HT-29 (cell line): Measurements from ENCODE around the gene EIF1AX. TPM values are rescaled to one million over a fixed set of nuclear protein-coding genes. Genes with fewer than 3 reads are reported as not detected.
"Not testable (repeated sequence)": the region's sequence is repeated elsewhere in the genome, so short reads cannot be mapped to it uniquely, and the experiment has no call there.

ENCODE experiments used
- DNase-seq: peaks from one replicate; pipeline ENCODE4 v3.0.0-alpha.2; 2015; ENCODE audit warnings: low spot score
- total RNA-seq: library from RNA; depleted of rRNA; stranded (reverse); fragments of >200 nt; shearing (Covaris generic); gene quantifications from 2 replicates; pipeline ENCODE4 v1.2.3, GENCODE V29; 2014; rRNA removed

EIF1AX gene, protein sequence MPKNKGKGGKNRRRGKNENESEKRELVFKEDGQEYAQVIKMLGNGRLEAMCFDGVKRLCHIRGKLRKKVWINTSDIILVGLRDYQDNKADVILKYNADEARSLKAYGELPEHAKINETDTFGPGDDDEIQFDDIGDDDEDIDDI
- total RNA-seq: 45.2 and 45.8 TPM in 2 replicates

DNA sequence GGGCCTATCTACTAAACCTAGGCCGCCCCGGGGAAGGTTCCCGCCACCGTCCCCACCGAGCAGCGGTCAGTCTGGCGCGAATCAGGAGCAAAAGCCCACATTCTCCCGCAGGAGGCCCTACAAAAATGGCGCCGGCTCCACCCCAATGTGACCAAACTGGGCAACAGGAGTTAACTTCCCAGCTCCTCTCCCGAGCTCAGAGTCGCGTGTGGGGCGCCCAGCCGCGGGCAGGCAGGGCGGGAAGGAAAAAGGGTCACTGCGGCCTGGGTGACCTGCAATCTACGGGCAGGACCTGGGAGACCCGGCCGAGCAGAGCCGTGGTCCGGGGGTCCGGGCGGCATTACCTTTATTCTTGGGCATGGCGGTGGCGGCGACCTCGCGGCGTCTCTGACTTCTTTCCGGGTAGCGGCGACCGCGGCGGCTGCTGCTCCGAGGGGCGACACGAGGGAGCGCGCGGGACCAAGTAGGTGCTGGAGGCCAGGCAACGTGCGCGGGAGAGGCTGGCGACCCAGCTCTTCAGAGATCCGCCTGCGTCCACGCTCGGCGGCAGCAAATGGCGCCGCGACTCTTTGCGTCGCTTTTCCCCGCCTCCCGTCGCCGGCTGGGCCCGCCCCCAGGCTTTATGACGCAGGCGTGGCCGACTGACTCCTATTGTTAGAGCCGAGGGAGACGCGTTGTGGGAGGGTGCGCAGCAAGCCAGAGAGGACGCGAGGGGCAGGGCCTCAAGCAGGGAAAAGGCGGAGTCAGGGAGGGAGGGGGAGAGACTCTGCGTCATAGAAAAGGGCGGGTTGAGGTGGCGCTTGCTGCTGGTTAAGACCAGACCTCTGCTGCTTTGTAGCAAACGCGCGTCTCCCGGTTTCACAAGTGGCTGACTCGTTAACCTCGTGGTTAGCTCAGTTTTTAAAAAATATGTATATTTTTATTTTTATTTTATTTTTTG is at the start of gene EIF1AX:
Gene EIF1AX (minus strand): TSS at position 558 of the 940 bp plus-strand sequence. CDS start 198 bp downstream, at position 360.
- peak; percentile 99 for DNase-seq

DNA sequence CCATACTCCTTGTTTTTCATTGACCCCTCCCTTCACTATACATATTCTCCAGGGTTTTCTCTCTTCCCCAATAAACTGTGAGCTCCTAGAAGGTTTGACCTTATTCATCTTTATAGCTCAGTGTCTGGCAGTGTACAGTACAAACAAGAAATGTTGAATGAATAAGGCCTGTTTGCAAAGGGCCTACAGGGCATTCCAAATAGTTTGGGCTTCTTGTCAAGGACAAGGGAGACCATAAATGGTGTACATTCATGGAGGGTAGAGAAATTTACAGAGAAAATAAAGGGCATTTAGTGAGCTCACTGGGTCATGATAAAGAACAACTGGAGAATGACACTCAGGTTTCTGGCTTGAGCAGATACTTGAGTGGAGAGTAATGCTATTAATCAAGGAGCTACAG is 47.5 kb upstream of the EIF1AX start:
- DNase-seq: no peak

DNA sequence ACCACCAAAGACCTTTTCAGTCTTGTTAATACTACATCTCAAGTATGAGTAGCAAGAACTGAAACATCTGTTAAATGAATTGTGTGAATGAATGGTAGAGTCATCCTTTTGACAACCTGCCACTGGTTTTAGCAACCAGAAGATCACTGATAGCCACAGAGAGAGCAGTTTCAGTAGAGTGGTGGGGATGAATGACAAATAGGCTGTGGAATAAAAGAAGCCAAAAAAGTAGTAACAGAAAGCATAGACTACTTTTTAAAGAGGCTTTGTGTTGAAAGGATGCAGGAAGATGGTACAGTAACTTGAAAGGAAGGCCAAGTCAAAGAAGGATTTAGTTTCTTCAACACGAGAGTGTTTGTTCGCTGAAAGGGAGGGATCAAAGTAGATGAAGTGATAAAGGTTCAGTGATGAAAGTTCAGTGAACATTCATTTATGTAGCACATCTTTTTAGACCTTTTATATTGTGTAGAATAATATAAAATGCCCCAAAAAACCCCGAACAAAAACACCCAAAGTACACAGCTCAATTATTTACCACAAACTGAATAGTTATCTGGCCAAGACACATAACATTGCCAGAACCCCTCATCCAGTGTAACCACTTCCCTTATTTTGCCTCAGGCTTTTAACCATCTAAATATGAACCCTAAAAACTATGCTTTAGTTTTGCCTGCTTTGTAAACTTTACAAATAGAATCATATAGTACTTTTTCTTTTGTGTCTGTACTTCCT is 40.1 kb upstream of the EIF1AX start:
- no peak for DNase-seq

- DNase-seq: no peak
Measured at GRCh38 chrX:20177093-20177492, 35.5 kb upstream of the EIF1AX start.

DNA sequence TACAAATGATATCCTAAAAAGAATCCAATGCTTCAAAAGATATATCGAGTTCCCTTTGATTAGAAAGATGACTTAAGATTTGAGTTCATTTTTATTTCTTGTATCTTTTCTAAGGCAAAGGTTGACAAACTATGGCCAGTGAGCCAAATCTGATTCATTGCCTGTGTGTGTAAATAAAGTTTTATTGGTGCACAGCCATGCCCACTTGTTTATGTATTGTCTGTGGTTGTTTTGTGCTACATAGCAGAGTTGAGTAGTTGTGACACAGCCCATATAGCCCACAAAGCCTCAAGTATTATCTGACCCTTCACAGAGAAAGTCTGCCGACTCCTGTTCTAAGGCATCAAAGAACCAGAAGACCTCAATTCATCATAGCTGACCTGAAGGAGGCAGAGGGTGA is 32.2 kb upstream of the EIF1AX start:
- no peak for DNase-seq

DNA sequence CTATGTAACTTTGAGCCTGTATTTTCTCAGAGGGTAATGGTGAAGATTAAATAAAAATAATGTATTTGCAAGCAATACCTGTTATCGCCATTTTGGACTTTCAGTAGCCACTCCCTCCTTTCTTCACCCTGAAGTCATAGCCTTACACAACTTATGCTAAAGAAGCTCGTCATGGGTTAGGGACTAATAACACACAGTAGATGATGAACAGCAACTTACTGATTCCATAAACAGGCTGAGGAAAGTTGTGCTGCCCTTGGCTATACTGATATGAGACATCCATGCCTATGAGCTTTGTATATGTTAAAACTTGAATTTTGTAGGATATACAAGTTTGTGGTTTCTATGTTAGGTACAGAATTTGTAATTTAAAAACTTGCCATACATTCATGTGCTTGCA is 31.7 kb upstream of the EIF1AX start:
- DNase-seq: no peak

GRCh38 chrX:20171887-20172286 is 30.2 kb upstream of the EIF1AX start:
- no peak for DNase-seq

- DNase-seq: not testable (repeated sequence)
Measured at GRCh38 chrX:20162516-20162915, 20.9 kb upstream of the EIF1AX start.

DNA sequence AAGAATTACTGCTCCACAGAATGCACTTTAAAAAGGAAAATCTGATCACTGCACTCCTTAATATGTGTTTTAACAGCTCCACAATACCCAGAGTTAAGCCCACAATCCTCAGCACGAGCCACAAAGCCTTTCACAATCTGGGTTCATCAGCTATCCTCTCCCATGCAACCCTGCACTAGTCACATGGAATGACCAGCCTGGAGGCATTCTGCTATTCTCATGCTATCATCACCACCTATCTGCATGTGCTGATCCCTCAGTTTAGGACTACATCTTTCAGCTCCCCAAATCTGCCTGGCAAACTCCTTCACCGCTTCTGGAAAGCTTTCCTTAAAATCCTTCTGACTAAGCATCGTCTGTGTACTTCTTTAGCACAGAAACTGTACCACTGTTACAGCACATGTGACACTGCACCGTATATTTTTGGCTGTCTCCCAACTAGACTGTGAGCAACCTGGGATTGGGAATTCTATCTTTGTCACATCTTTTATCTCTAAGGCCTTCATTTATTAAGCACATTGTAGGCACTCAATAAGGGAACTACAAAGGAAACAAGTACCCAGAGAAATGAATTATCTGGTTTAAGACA is 18.3 kb upstream of the EIF1AX start:
- no peak for DNase-seq

- DNase-seq: no peak
Measured at GRCh38 chrX:20151689-20152088, 10.1 kb upstream of the EIF1AX start.

- DNase-seq: no peak
Measured at GRCh38 chrX:20149326-20149725, 7.7 kb upstream of the EIF1AX start.

DNA sequence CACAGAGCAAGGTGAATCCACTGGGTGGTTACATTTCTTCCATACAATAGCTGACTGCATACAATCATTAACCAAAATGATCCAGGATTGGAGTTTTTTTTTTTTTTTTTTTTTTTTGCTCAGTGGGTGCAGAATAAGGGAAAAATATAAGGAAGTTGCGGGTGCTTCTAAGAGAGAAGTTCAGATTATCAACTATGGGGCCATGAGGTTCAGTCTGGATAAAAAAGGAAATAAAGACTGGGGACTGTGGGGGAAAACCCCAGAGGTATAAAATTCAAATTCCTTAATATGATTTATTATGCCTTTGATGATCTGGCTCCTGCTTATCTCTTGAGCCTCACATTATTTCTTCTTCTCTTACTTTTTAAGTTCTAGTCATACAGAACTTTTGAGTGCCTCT is 5.9 kb upstream of the EIF1AX start:
- DNase-seq: no peak

DNA sequence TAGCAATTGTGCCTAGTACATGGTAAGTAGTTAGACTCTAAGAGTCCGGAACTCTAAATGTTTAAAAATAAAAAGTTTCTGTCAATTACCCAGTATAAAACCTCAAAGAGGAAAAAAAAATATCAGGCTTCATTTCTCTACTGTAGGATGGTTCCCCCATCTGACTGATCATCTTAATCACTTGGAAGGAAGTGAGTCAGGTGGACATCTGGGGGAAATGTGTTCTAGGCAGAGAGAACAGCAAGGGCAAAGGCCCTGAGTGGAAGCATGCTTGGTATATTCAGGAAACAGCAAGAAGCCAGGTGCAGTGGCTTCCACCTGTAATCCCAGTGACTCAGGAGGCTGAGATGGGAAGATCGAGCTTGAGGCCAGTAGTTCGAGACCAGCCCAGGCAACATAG is 2.9 kb upstream of the EIF1AX start:
- no peak for DNase-seq

GRCh38 chrX:20143561-20143960 is 1.9 kb upstream of the EIF1AX start:
- no peak for DNase-seq

DNA sequence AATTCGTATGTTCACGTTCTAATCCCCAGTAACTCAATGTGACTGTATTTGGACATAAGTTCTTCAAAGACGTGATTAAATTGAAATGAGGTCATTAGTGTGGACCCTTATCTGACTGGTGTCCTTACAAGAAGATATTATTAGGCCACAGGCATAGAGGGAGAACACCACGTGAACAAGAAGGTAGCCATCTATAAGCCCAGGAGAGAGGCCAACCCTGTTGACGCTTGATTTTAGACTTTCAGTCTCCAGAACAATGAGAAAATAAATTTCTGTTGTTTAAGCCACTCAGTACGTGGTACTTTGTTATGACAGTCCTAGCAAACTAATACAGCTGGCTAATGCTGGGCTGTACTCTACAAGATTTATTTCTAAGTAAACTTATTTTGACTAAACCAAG is 1.5 kb upstream of the EIF1AX start:
- no peak for DNase-seq

- DNase-seq: no peak
Measured at GRCh38 chrX:20140420-20140819, 1.2 kb downstream of the EIF1AX start.

DNA sequence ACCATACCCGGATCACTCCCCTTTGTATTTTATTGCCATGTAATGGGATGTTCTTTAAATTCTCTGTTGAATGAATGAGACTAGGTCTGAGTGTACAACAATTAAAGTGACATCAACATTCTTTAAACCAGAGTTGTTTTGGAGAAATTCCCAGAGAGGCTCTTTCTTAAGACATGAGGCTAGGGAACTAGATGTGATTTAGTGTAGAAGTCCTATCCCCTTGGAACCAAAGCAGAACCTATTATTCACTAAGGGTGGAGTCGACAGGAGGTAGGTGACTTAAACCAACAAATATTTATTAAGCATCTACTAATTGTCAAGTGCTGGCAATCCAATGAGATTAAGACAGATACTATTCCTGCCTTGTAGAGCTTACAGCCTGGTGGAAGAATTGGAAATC is 1.7 kb downstream of the EIF1AX start:
- DNase-seq: no peak

DNA sequence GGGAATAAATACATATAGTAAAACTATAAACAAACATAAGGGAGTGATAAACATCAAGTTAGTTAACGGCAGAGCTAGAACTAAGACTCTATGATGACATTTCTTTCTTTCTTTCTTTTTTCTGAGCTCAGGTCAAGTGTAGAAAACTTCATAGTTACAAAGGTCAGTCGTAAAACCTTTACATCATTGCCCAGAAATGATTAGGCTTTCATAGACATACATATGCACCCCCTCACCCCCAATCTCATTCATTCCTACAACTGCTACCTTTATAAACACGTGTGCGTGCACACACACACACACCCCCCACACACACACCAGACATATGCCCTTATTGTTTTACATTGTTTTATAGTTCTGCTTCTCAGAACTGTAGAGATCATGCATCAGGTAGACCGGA is 5.7 kb downstream of the EIF1AX start:
- DNase-seq: no peak

- DNase-seq: no peak
Measured at GRCh38 chrX:20132666-20133065, 9.0 kb downstream of the EIF1AX start.

DNA sequence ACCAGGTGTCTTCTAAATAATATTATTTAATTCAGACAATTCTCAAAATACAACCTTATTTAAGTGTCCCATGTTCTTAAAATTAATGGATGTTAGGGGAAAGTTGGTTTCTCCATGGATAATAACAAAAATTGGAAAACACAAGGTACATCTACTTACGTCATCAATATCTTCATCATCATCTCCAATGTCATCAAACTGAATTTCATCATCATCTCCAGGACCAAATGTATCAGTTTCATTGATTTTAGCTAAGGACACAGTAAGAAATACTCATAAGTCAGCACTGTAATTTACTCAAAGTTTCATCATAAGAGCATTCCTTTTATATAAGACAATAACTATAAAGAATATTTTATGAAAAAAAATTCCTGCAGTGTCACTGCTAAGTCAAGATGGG is 11.3 kb downstream of the EIF1AX start:
- no peak for DNase-seq

- no peak for DNase-seq
Measured at GRCh38 chrX:20129547-20129946, 12.1 kb downstream of the EIF1AX start.

DNA sequence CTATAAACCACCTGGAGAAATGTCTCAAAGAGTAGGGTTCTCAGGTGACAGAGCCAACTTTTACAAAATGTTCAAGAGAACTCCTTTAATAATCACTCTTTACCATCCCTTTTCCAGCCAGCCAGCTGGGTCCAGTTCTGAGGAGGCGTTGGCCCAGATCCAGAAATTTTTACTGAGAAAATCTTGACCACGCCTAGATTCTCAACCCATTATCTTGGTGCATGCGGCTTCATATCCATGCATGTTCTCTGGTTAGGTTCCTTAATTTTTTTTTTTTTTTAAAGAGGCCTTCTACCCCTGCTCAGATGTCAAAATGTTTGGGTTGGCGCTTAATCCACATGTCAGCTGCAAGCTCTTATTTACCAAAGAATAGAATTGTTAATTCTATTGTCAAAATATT is 13.0 kb downstream of the EIF1AX start:
- DNase-seq: no peak
